Adrenal gland (tissue), 12 donors: ENCODE measurements around the gene DCK. TPM values are rescaled to one million over a fixed set of nuclear protein-coding genes. Genes with fewer than 3 reads are reported as not detected.

Source experiments
- DNase-seq, 7 donors: peaks; one replicate each; pipeline ENCODE4 v3.0.0-alpha.2; 2019 to 2020
- H3K27ac ChIP-seq, 5 donors: fragments of 200-600 bp; sonication (generic) in 4 of 5; 1 replicate in 3 of 5; 2 replicates in 2 of 5; pipeline versions ENCODE4 v1.5.1 to v1.8.0; 2016 to 2020; ENCODE audit warnings: mild to moderate bottlenecking in 1 of 5
- H3K27me3 ChIP-seq: fragments of 200-600 bp; 2 replicates; pipeline ENCODE4 v1.8.0; 2021
- H3K36me3 ChIP-seq, 2 donors: fragments of 200-600 bp; replicated peaks in 1 of 2; 1 replicate in 1 of 2; 2 replicates in 1 of 2; pipeline versions ENCODE4 v1.5.1 to v1.8.0; 2018 to 2022
- H3K4me1 ChIP-seq, 2 donors: fragments of 200-600 bp; replicated peaks in 1 of 2; 1 replicate in 1 of 2; 2 replicates in 1 of 2; pipeline versions ENCODE4 v1.5.1 to v1.8.0; 2018 to 2021
- H3K4me3 ChIP-seq, 4 donors: fragments of 200-600 bp; sonication (generic) in 3 of 4; one replicate each; pipeline ENCODE4 v1.5.1; 2016 to 2018
- H3K9me3 ChIP-seq, 3 donors: fragments of 200-600 bp; sonication (generic) in 1 of 3; replicated peaks in 1 of 3; 1 replicate in 2 of 3; 2 replicates in 1 of 3; pipeline versions ENCODE4 v1.5.1 to v1.8.0; 2016 to 2021
- CTCF ChIP-seq, 6 experiments: fragments of 450-650 bp in 4 of 6; fragments of 200-600 bp in 2 of 6; sonication (generic) in 1 of 6; IDR thresholded peaks; 1 replicate in 5 of 6; 2 replicates in 1 of 6; pipeline versions ENCODE4 v1.5.1 to v1.8.0; 2016 to 2021; ENCODE audit warnings: antibody characterized with exemption in 6 of 6, mild to moderate bottlenecking in 2 of 6, moderate library complexity in 1 of 6
- POLR2A ChIP-seq, 2 donors: fragments of 450-650 bp; IDR thresholded peaks; one replicate each; pipeline ENCODE4 v1.6.1; 2017; ENCODE audit warnings: antibody characterized with exemption in 2 of 2, mild to moderate bottlenecking in 2 of 2, moderate library complexity in 1 of 2
- WGBS, 4 donors: extraction: QIAGEN DNeasy Blood & Tissue Kit in 2 of 4; methylation state at CpG; one replicate each; pipeline versions ENCODE4 v1.1.5 to v1.1.7; 2013 to 2017; 5-methylcytosine and 5-hydroxymethylcytosine counted together
- intact Hi-C, 2 donors: fragments of 100-400 bp; cut with DNase I; formaldehyde crosslinking; loops; one replicate each; pipeline versions ENCODE4 v1.14.1 to v1.15.0; 2022 to 2023
- polyA plus RNA-seq, 3 donors: library from polyadenylated mRNA; stranded (reverse); fragments of 200-250 nt in 2 of 3; fragments of 350-450 nt in 1 of 3; fragmentation: Illumina TruSeq in 1 of 3; extraction: RNeasy Lipid Tissue Mini Kit (QIAGEN cat#74804) in 1 of 3; gene quantifications; one replicate each; pipeline ENCODE4 v1.2.3, GENCODE V29; 2013 to 2014
- total RNA-seq, 9 donors: library from RNA; depleted of rRNA in 4 of 9; stranded (reverse); fragments of >200 nt in 4 of 9; fragments of 120-200 nt in 1 of 9; fragmentation: NEBNext Ultra II Directional in 1 of 9; extraction: Animal tissue kit (Norgen Biotek cat#: 25700) in 1 of 9; gene quantifications; one replicate each; pipeline versions ENCODE4 v1.1.0 to v1.2.4, GENCODE V29; 2013 to 2023
- donor health status: healthy with polysubstance abuse.
- donor health status: Bipolar disorder and iron deficiency.
- donor health status: DM: yes; HTN: yes; CAD: no.
- donor health status: DM: no; HTN: no; CAD: no.
- donor health status: DM: no; HTN: no; CAD: no.
- donor health status: DM: yes; HTN: yes; CAD: no.

Gene DCK
- total and polyA plus RNA-seq, 12 donors = 2.5 to 21.0 (median 11.4) TPM

DNA sequence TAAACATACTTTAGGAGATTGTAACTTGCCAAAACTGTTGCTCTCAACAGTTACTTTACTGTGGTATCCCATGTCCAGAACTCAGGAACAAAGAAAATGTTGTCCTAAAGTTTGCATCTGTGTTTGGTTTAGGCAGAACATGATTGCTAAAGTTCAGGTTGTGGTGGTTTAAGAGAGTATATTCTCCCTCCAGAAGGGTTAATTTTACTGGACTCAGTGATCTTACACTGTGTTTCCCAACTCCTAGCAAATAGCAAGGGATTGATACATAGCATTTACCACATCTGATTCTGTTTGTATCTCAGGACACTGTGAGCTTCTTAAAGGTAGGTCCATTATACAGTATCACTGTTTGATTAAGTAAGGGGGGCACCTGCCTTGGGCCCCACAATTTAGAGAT, 13.3 kb upstream of the DCK start:
- H3K4me1 ChIP-seq = no peaks in the 10 kb centered on the region
- H3K36me3 ChIP-seq = no peaks in the 10 kb centered on the region
- DNase-seq = no peak
- no peak overlapping the region for H3K4me3 ChIP-seq
- no peak for TF ChIP-seq POLR2A (IDR thresholded peaks at IDR 0.05)
- no peak for TF ChIP-seq CTCF (IDR thresholded peaks at IDR 0.05)
- intact Hi-C loops = no loop called here
- no peaks in the 10 kb centered on the region for H3K9me3 ChIP-seq
- no peak overlapping the region for H3K27ac ChIP-seq
- H3K27me3 ChIP-seq = no peaks in the 10 kb centered on the region

GRCh38 chr4:70984106-70984505, 9.3 kb upstream of the DCK start:
- TF ChIP-seq POLR2A (IDR thresholded peaks at IDR 0.05) (no peak), CTCF (IDR thresholded peaks at IDR 0.05) (no peak)
- no peaks in the 10 kb centered on the region for H3K27me3 ChIP-seq
- no peak overlapping the region for H3K27ac ChIP-seq
- intact Hi-C loops = no loop called here
- no peaks in the 10 kb centered on the region for H3K4me1 ChIP-seq
- DNase-seq = no peak
- no peaks in the 10 kb centered on the region for H3K36me3 ChIP-seq
- no peak overlapping the region for H3K4me3 ChIP-seq
- no peaks in the 10 kb centered on the region for H3K9me3 ChIP-seq

- Histone ChIP-seq H3K9me3 (no peaks in the 10 kb centered on the region), H3K36me3 (no peaks in the 10 kb centered on the region), H3K4me3 (no peak overlapping the region), H3K27ac (no peak overlapping the region), H3K27me3 (no peaks in the 10 kb centered on the region), H3K4me1 (no peaks in the 10 kb centered on the region)
- no peak for DNase-seq
- intact Hi-C loops = no loop called here
- no peak for TF ChIP-seq CTCF (IDR thresholded peaks at IDR 0.05)
- WGBS, 4 donors = 84 to 92% (median 89%) methylated on average over 1 of the region's 1 CpG
These were observed 8.9 kb upstream of the DCK start for GRCh38 chr4:70984589-70984988.

GRCh38 chr4:70991596-70991995, 1.9 kb upstream of the DCK start:
- Histone ChIP-seq H3K27me3 (no peaks in the 10 kb centered on the region), H3K36me3 (no peaks in the 10 kb centered on the region), H3K27ac (no peak overlapping the region), H3K9me3 (no peaks in the 10 kb centered on the region), H3K4me1 (peaks cover 3 to 30% of the 10 kb centered on the region in 2 donors), H3K4me3 (no peak overlapping the region)
- intact Hi-C loops = loop anchor here (10.0 kb wide), 3 partner anchors 87 to 157 kb away; partner anchors contain the start of genes GRSF1 (in 1 of the 2) and MOB1B (in 1 of the 2)
- 88 to 98% (median 94%) methylated on average over 2 of the region's 2 CpGs for WGBS, 4 donors
- DNase-seq = no peak
- TF ChIP-seq POLR2A (IDR thresholded peaks at IDR 0.05) (no peak), CTCF (IDR thresholded peaks at IDR 0.05) (no peak)
